Spleen (tissue), 7 donors: ENCODE data around the gene NATD1.

Source experiments
- CTCF ChIP-seq, 11 experiments: fragments of 200-600 bp in 7 of 11; fragments of 450-650 bp in 4 of 11; sonication (generic) in 4 of 11; IDR thresholded peaks in 8 of 11; conservative IDR thresholded peaks in 3 of 11; 1 replicate in 7 of 11; 2 replicates in 4 of 11; pipeline versions ENCODE4 v1.4.0 to v1.8.0; 2016 to 2021; ENCODE audit warnings: antibody characterized with exemption in 11 of 11, inconsistent platforms in 4 of 11, mild to moderate bottlenecking in 1 of 11
- POLR2A ChIP-seq, 3 donors: fragments of 450-650 bp; IDR thresholded peaks; one replicate each; pipeline ENCODE4 v1.5.1; 2017; ENCODE audit warnings: antibody characterized with exemption in 3 of 3, mild to moderate bottlenecking in 1 of 3
- donor health status: DM: no; HTN: no; CAD: no; lungs with moderate emphysema.
- donor health status: DM: no; HTN: no; CAD: no.
- donor health status: DM: no; HTN: no; CAD: no.

- no peak for TF ChIP-seq CTCF (IDR thresholded peaks at IDR 0.05 in 8 of 11, conservative IDR thresholded peaks at IDR 0.05 in 3 of 11)
- no peak for TF ChIP-seq POLR2A (IDR thresholded peaks at IDR 0.05)
These were observed 634 bp upstream of the NATD1 start for GRCh38 chr17:21253646-21254441.
